IMR-90 (cell line): ENCODE data around the gene EYS.

Experiments used
- ELK1 ChIP-seq: fragments of 150-350 bp; IDR thresholded peaks from 2 replicates; pipeline ENCODE4 v1.6.1; 2016; ENCODE audit warnings: low read depth, mild to moderate bottlenecking, low read length, moderate library complexity, borderline replicate concordance
- RAD21 ChIP-seq: IDR thresholded peaks from 2 replicates; pipeline ENCODE4 v1.6.1; 2012; ENCODE audit warnings: low read length, improper control_type of control experiment
- RFX5 ChIP-seq: IDR thresholded peaks from 2 replicates; pipeline ENCODE4 v1.8.0; 2012; ENCODE audit warnings: low read depth, mild to moderate bottlenecking, low read length, moderate library complexity
- SMC3 ChIP-seq: fragments of 150-350 bp; IDR thresholded peaks from 2 replicates; pipeline ENCODE4 v1.6.1; 2016; ENCODE audit warnings: low read depth, mild to moderate bottlenecking, antibody characterized with exemption, low read length, moderate library complexity

GRCh38 chr6:65680232-65680631 is 26.8 kb downstream of the EYS start:
- no peak for TF ChIP-seq RFX5
- TF ChIP-seq RAD21: no peak
- TF ChIP-seq ELK1: no peak
- no peak for TF ChIP-seq SMC3
